Peyer's patch (tissue), 4 donors: Measurements from ENCODE around the gene CD164L2.
"Not testable (repeated sequence)": the region's sequence is repeated elsewhere in the genome, so short reads cannot be mapped to it uniquely, and the experiment has no call there.

Experiments
- POLR2A ChIP-seq, 2 donors: fragments of 450-650 bp; IDR thresholded peaks; one replicate each; pipeline ENCODE4 v1.5.1; 2017; ENCODE audit warnings: antibody characterized with exemption in 2 of 2, mild to moderate bottlenecking in 2 of 2, moderate library complexity in 2 of 2
- TF ChIP-seq, protein P1 (sequence below), 6 experiments: fragments of 450-650 bp in 4 of 6; fragments of 200-600 bp in 2 of 6; sonication (generic) in 1 of 6; IDR thresholded peaks; one replicate each; pipeline ENCODE4 v1.5.1; 2017 to 2019; ENCODE audit warnings: antibody characterized with exemption in 6 of 6, mild to moderate bottlenecking in 3 of 6, moderate library complexity in 1 of 6

GRCh38 chr1:27432725-27433124 is 49.6 kb upstream of the CD164L2 start:
- TF ChIP-seq, protein P1, sequence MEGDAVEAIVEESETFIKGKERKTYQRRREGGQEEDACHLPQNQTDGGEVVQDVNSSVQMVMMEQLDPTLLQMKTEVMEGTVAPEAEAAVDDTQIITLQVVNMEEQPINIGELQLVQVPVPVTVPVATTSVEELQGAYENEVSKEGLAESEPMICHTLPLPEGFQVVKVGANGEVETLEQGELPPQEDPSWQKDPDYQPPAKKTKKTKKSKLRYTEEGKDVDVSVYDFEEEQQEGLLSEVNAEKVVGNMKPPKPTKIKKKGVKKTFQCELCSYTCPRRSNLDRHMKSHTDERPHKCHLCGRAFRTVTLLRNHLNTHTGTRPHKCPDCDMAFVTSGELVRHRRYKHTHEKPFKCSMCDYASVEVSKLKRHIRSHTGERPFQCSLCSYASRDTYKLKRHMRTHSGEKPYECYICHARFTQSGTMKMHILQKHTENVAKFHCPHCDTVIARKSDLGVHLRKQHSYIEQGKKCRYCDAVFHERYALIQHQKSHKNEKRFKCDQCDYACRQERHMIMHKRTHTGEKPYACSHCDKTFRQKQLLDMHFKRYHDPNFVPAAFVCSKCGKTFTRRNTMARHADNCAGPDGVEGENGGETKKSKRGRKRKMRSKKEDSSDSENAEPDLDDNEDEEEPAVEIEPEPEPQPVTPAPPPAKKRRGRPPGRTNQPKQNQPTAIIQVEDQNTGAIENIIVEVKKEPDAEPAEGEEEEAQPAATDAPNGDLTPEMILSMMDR (IDR thresholded peaks at IDR 0.05) = not testable (repeated sequence)
- TF ChIP-seq POLR2A (IDR thresholded peaks at IDR 0.05) = not testable (repeated sequence)
